ENCODE data around the gene SHFL. TPM values are rescaled to one million over a fixed set of nuclear protein-coding genes. Genes with fewer than 3 reads are reported as not detected.
A peak's percentile ranks its signal among the peaks of the same experiment; 100 is the strongest.

The SHFL gene
- polyA plus RNA-seq (ENCODE audit: insufficient read length in 4 of 4) = 10 to 100 TPM; 21.2 to 34.3 (median 27.5) TPM

DNA sequence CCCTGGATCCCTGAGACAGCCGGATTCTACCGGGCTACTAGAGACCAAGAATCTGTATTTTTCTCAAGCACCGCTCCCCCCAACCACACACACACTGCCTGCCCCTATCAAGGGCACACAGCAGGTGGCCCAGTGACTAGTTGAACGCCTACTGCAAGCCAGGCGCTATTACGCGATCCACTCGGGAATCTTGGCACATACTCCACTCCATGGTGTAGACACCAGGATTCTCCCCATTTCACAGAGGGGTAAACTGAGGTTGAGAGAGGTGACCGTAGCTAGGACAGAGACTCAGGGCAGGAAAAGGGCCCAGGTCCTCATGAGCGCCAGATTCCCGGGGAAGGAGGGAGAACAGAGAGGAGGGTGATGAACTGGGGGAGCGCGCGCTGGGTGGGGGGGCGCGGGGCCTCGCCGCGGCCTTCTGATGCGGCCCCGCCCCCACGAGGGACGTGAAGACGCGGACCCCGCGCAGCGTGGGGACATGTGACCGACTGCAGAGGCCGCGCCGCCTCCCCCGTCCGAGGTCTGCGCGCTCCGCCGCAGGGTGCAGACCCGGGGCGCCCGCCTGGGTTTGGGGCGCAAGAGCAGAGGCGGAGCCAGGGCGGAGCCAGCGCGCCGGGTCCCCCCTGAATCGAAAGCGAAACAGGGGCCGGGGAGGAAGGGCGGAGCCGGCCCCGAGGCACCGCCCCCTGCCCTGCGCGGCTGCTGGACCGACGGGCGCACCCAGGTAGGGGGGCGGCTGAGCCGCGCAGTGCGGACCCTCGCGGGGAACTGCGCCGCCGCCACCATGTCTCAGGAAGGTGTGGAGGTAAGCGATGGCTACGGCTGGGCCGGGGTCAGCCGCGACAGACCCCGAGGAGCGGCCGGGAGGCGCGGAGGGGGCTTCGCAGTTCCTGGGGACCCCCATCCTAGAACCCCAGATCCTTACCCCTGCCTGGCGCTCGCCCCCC lies at the start of gene SHFL:
TSS of gene SHFL (plus strand) at position 677 of the 950 bp plus-strand sequence. CDS start at position 788, 111 bp downstream.
- DNase-seq (ENCODE audit: low read depth in 4 of 4, low spot score in 2 of 4) = no peak

- no peak for DNase-seq (ENCODE audit: low read depth in 4 of 4, low spot score in 2 of 4)
These were observed 49.5 kb upstream of the SHFL start for GRCh38 chr19:10036601-10037071.

GRCh38 chr19:10037367-10037766 lies 48.8 kb upstream of the SHFL start:
- no peak for DNase-seq (ENCODE audit: low read depth in 4 of 4, low spot score in 2 of 4)

DNA sequence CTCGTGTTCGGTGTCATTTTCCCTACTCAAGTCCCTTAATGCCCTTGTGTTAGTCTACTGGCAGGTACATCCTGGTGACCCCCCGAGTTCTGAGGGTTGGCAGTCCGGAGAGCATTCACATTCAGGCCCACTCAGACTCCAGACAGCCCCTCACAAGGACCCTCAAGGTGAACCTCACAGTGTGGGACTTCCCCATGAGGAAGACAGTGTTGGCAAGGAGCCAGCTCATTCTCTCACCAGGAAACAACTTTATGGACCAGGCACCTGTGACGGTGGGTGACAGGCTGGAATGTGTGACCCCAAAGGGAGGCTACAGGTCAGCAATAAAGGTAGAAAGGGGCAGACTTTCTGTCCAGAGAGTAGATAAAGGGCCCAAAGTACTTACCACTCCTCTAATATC lies 48.3 kb upstream of the SHFL start:
- DNase-seq (ENCODE audit: low read depth in 4 of 4, low spot score in 2 of 4) = no peak

DNA sequence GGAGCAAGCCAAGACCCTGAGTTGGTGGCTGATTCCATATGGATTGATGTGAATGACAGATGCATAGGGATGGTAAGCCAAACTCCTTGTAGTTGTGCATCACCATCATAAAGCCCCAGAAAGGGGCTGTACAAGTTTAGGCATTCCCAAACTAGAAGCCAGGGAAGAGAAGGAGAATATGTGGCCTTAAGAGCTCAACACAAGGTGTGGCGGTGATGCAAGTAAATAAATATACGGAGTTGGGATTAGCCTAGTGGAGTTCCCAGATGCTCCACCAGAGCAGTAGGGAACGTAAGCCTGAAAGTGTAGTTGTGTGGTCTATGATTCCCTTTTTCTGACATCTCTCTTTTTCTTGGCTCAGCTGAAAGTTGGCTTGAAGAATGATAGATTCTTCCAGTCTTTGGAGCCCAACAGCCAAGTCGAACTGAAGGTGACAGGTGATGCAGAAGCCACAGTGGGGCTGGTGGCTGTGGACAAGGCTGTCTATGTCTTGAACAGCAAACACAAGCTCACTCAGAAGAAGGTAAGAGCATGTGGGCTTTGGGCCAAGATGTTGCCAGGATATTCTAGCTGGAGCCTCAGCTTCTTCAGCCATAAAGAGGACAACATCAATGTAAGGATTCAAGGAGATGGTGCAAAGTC lies 42.7 kb upstream of the SHFL start:
- peak; percentile 16 to 47 (median 23) for DNase-seq (ENCODE audit: low read depth in 4 of 4, low spot score in 2 of 4)

- DNase-seq (ENCODE audit: low read depth in 4 of 4, low spot score in 2 of 4) = no peak
These were observed 41.7 kb upstream of the SHFL start for GRCh38 chr19:10044390-10044789.

DNA sequence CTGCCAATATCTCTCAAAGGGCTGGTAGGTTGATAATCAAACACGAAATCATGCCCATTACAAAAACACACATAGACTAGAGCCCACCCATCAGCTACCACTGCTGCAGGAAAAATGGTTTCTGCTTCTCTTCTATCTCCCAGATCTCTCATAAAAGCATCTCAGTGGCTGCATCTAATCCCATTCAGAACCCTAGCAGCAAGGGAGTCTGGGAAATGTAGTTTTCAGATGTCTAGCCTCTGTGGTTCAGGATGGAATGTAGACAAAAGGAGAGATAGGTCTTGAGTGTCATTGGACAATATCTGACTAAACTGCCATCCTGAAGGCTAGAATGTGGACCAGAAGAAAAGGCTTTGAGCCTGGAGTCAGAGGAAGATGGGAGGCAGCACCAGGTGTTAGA lies 40.7 kb upstream of the SHFL start:
- DNase-seq (ENCODE audit: low read depth in 4 of 4, low spot score in 2 of 4) = no peak

DNA sequence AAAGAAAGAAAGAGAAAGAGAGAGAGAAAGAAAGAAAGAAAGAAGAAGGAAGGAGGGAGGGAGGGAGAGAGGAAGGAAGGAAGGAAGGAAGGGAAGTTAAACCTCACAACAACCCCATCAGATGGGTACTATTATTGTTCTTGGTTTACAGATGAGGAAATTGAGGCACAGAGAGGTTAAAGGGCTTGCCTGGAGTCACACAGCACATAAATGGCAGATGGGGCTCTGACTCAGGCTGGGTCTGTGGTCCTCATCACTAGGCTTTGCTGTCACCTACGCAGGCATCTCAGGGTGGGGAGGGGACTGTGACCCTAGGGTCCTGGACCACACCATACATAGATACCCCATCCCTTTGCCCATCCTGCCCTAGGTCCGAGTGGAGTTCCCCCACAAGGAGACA lies 36.5 kb upstream of the SHFL start:
- no peak for DNase-seq (ENCODE audit: low read depth in 4 of 4, low spot score in 2 of 4)

DNA sequence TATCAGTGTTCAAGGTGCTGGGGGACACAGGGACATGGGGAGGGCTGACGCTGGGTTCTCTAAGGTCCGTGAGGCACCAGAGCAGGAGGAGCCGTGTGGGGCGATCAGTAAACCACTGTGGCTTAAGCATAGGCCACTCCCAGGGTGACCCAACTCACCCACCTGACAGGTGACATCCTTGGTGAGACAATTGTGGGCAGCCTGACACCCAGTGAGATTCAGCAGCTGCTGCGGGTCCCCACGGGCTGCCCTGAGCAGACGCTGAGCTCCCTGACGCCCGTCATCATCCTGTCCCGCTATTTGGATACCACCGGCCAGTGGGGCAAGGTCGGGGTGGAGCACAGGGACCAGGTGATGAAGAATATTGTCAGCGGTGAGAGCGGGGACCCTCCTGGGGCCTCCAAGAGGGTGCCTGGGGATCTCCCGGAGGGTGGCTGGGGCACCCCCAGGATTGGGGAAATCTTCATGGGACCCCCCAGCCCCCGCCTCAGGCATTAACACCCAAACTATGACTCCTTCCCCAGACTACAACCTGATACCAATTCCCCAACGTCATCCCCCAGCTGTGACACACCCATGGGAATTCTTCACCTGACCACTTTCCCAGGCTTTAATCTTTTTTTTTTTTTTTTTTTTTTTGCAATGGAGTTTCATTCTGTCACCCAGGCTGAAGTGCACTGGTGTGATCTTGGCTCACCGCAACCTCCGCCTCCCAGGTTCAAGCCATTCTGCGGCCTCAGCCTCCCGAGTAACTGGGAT lies 33.3 kb upstream of the SHFL start:
- no peak for DNase-seq (ENCODE audit: low read depth in 4 of 4, low spot score in 2 of 4)

DNA sequence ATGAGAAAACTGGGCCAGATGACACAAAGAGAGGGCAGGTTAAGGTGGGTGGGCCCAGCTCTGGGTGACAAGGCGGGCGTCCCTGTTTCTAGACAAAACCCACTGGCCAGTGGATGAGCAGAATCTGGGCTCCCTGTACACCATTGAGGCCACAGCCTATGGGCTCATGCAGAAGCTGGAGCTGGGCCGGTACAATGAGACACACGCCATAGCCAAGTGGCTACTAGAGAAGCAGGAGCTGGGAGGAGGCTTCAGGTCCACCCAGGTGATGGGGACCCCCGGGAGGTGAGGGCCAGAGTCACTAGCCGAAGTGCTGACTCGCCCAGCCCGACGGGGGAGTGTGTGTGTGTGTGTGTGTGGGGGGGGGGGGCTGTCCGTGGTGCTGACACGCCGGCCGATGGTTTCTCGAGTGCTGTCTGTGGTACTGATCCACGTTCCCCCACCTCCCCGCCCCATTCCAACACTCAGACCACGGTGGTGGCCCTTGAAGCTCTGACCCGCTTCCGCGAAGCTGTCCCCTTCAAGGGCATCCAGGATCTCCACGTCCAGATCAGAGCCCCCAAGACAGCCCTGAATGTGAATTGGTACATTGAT lies 24.3 kb upstream of the SHFL start:
- no peak for DNase-seq (ENCODE audit: low read depth in 4 of 4, low spot score in 2 of 4)

DNA sequence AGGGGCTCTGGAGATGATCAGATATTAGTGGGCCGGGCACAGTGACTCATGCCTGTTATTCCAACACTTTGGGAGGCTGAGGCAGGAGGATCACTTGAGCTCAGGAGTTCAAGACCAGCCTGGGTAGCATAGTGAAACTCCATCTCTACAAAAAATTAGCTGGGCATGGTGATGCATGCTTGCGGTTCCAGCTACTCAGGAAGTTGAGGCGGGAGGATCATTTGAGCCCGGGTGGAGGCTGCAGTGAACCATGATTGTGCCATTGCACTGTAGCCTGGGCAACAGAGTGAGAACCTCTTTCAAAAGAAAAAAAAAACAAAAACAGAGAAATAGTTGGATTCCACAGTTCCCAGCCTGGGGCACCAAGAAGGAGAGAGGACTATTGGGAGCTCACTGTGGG lies 17.9 kb upstream of the SHFL start:
- DNase-seq (ENCODE audit: low read depth in 4 of 4, low spot score in 2 of 4) = no peak

DNA sequence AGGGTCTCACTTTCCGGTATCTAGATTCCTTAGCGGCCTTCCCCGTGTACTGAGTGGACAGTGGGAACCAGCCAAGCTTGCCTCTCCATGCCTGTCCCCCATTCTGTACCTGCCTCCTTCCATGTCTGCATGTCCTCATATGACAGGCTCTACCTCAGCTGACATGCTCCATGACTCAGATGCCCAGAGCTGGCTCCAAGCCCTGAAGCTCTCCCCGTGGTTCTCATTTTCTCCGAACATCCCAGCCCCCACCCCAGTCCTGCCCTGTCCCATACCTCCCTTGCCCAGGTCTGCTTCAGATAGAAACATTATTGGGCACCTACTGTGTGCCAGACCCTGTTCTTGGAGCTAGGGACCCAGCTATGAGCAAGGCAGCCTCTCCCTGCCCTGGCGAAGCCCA lies 17.1 kb upstream of the SHFL start:
- DNase-seq (ENCODE audit: low read depth in 4 of 4, low spot score in 2 of 4) = no peak

GRCh38 chr19:10070730-10071446 lies 15.2 kb upstream of the SHFL start:
- no peak for DNase-seq (ENCODE audit: low read depth in 4 of 4, low spot score in 2 of 4)

GRCh38 chr19:10074153-10074552 lies 12.0 kb upstream of the SHFL start:
- no peak for DNase-seq (ENCODE audit: low read depth in 4 of 4, low spot score in 2 of 4)

GRCh38 chr19:10076535-10076934 lies 9.6 kb upstream of the SHFL start:
- DNase-seq (ENCODE audit: low read depth in 4 of 4, low spot score in 2 of 4) = no peak

- DNase-seq (ENCODE audit: low read depth in 4 of 4, low spot score in 2 of 4) = no peak
These were observed 7.8 kb upstream of the SHFL start for GRCh38 chr19:10078329-10078728.

- DNase-seq (ENCODE audit: low read depth in 4 of 4, low spot score in 2 of 4) = no peak
These were observed 7.1 kb upstream of the SHFL start for GRCh38 chr19:10079031-10079453.

- DNase-seq (ENCODE audit: low read depth in 4 of 4, low spot score in 2 of 4) = no peak
These were observed 2.2 kb upstream of the SHFL start for GRCh38 chr19:10083911-10084310.

DNA sequence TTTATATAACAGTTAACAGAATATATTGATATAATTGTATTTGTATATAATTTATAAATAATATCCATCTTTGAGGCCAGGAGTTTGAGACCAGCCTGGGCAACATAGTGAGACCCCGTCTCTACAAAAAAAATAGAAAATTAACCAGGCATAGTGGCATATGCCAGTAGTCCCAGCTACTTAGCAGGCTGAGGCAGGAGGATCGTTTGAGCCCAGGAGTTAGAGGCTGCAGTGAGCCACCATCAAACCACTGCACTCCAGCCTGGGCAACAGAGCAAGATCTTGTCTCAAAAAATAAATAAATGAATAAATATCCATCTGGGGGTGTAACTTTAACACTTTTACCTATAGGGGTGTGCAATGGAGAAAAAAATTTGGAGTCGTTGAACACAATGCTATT lies 1.3 kb upstream of the SHFL start:
- DNase-seq (ENCODE audit: low read depth in 4 of 4, low spot score in 2 of 4) = no peak

DNA sequence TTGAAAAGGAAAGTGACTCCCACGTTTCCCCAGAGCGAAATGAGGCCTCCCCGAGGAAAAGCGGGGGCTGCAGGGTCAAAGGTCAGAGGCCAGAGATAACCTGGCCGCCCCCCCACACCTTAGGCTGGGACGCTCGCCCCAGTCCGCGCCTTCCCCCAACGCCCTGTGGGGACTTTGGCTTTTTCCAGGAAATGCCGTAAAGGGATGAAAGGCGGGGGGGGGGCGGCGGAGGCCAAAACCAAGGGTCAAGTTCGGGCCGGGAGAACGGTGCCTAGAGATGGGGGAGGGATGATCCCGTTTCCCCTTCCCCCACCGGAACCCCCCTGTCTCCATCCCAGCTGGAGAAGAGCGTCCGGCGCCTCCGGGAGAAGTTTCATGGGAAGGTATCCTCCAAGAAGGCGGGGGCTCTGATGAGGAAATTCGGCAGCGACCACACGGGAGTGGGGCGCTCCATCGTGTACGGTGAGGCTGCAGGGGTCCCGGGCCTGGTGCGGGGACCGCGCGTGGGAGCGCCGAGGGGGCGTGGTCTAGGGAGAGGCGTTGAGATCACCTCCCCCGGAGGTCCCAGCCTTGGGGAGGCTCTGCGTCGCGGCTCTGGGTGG lies 575 bp downstream of the SHFL start:
- DNase-seq (ENCODE audit: low read depth in 4 of 4, low spot score in 2 of 4) = no peak

Measured in left renal cortex interstitium (tissue), 4 donors.